AG10803 (cell line): ENCODE results near the gene PLXNA4.

Source experiments
- DNase-seq: peaks from one replicate; pipeline ENCODE4 v3.0.0; 2010; ENCODE audit warnings: low read depth
- H3K4me3 ChIP-seq: 2 replicates; pipeline ENCODE4 v1.5.1; 2011; ENCODE audit warnings: mild to moderate bottlenecking, low read length, control low read depth
- TF ChIP-seq, protein P1 (sequence below): conservative IDR thresholded peaks from 2 replicates; pipeline ENCODE4 v1.5.1; 2011; ENCODE audit warnings: mild to moderate bottlenecking, low read length, control low read depth, inconsistent platforms

Gene PLXNA4

GRCh38 chr7:132249256-132249971 is 326.9 kb downstream of the PLXNA4 start:
- peak; percentile 29 for DNase-seq
- TF ChIP-seq, protein P1, sequence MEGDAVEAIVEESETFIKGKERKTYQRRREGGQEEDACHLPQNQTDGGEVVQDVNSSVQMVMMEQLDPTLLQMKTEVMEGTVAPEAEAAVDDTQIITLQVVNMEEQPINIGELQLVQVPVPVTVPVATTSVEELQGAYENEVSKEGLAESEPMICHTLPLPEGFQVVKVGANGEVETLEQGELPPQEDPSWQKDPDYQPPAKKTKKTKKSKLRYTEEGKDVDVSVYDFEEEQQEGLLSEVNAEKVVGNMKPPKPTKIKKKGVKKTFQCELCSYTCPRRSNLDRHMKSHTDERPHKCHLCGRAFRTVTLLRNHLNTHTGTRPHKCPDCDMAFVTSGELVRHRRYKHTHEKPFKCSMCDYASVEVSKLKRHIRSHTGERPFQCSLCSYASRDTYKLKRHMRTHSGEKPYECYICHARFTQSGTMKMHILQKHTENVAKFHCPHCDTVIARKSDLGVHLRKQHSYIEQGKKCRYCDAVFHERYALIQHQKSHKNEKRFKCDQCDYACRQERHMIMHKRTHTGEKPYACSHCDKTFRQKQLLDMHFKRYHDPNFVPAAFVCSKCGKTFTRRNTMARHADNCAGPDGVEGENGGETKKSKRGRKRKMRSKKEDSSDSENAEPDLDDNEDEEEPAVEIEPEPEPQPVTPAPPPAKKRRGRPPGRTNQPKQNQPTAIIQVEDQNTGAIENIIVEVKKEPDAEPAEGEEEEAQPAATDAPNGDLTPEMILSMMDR: peak; percentile 25; the same call in 1 of the 2 replicates
- H3K4me3 ChIP-seq: no peak overlapping the region

GRCh38 chr7:132248841-132249240 is 327.4 kb downstream of the PLXNA4 start:
- no peak overlapping the region for H3K4me3 ChIP-seq
- TF ChIP-seq, protein P1: no peak
- no peak for DNase-seq

GRCh38 chr7:132247995-132248618 is 328.2 kb downstream of the PLXNA4 start:
- no peak for DNase-seq
- H3K4me3 ChIP-seq: no peak overlapping the region
- TF ChIP-seq, protein P1: no peak

DNA sequence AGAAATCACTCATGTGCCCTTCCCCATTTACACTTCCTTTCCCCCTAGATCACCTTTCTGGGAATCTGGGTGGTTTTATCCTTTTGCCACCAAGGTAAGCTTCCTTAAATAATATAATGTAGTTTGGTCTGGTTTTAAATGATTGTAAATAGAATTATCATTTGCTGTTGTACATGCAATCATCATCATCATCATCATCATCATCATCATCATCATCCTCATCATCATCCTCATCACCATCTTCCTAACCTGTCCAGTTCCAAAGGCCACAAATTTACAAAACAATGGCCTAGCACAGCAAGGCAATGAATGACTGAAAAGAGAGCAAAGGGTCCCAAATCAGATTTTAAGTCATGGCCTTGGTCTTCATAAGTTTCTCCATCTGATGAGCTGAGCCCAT is 329.7 kb downstream of the PLXNA4 start:
- DNase-seq: no peak
- H3K4me3 ChIP-seq: no peak overlapping the region
- TF ChIP-seq, protein P1: no peak

GRCh38 chr7:132245539-132245938 is 330.7 kb downstream of the PLXNA4 start:
- no peak overlapping the region for H3K4me3 ChIP-seq
- no peak for DNase-seq
- TF ChIP-seq, protein P1: no peak

DNA sequence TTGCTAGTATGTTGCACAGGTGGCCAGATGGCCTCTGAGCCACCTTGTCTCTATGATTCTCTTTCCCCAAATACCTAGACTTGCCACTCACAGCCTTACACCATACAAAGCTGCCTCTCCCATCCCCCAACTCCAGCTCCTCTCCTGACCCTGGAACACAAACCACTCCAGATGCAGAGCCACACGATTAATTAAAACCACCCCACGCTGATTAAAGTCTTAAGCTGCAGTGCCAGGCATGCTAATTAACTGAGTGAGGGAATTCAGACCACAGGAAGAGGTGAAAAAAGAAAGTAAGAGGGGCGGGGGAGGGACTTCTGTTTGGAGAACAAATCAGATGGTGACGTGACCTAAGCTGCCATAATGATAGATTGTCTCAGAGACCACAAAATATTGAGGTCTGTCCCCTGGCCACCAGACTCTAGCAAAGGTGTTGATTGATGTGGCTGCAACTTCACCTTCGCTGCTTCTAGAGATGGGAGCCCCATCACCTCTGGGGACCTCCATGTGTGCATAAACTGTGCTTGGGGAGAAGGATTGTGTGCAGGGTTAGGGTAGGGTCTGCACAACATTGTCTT is 331.3 kb downstream of the PLXNA4 start:
- DNase-seq: peak; percentile 13
- TF ChIP-seq, protein P1: no peak
- H3K4me3 ChIP-seq: no peak overlapping the region

DNA sequence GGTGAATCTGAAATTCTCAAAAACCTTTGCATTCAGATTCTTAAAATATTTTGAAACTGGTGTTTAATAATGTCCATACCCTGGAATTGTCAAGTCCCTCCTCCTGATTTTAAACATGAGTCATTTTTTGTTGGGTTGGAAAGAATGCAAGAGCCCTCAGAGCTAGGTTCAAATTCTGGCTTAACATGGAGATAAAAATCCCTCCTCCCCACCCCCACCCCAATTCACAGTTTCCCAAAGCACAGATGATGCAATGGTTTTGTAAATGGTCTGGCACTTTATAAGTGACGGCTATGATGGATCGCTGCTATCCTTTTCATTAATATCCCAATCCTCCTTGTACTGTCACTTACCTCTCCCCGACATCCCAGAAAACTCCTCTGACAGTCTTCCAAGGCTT is 332.8 kb downstream of the PLXNA4 start:
- H3K4me3 ChIP-seq: no peak overlapping the region
- peak; percentile 55 for DNase-seq
- TF ChIP-seq, protein P1: no peak
